HG03432 (cell line): ENCODE data around the gene TMEM9B.
A peak's percentile ranks its signal among the peaks of the same experiment; 100 is the strongest.
"Not testable (repeated sequence)": the region's sequence is repeated elsewhere in the genome, so short reads cannot be mapped to it uniquely, and the experiment has no call there.

Experiments used
- ATAC-seq: cut with Tn5 transposase; IDR thresholded peaks from one replicate; pipeline ENCODE4 v1.9.1; 2021; ENCODE audit warnings: mild to moderate bottlenecking, moderate library complexity; ENCODE audit not compliant: unreplicated experiment

Gene TMEM9B

GRCh38 chr11:8979365-8979764, 15.1 kb upstream of the TMEM9B start:
- not testable (repeated sequence) for ATAC-seq

GRCh38 chr11:8973121-8973520, 8.9 kb upstream of the TMEM9B start:
- ATAC-seq, result no peak

- ATAC-seq, result no peak
Measured at GRCh38 chr11:8971924-8972316, 7.7 kb upstream of the TMEM9B start.

- ATAC-seq, result no peak
Measured at GRCh38 chr11:8971196-8971923, 7.1 kb upstream of the TMEM9B start.

GRCh38 chr11:8967184-8967583, 2.9 kb upstream of the TMEM9B start:
- no peak for ATAC-seq

GRCh38 chr11:8963569-8964323, 496 bp downstream of the TMEM9B start:
- ATAC-seq, result peak; percentile 70

GRCh38 chr11:8962841-8963240, 1.4 kb downstream of the TMEM9B start:
- no peak for ATAC-seq

GRCh38 chr11:8961401-8961800, 2.8 kb downstream of the TMEM9B start:
- no peak for ATAC-seq

- ATAC-seq, result peak; percentile 40
Measured at GRCh38 chr11:8959546-8960166, 4.6 kb downstream of the TMEM9B start.

GRCh38 chr11:8956860-8957259, 7.4 kb downstream of the TMEM9B start:
- no peak for ATAC-seq

GRCh38 chr11:8948886-8949285, 15.4 kb downstream of the TMEM9B start:
- ATAC-seq, result no peak

GRCh38 chr11:8947230-8947943, 16.9 kb downstream of the TMEM9B start:
- no peak for ATAC-seq

- no peak for ATAC-seq
Measured at GRCh38 chr11:8942518-8943066, 21.6 kb downstream of the TMEM9B start, which contains the start of gene ASCL3. Gene ASCL3 (minus strand): TSS chr11:8943016. CDS start chr11:8938161, 4,855 bp downstream.

- ATAC-seq, result no peak
Measured at GRCh38 chr11:8941341-8942103, 22.7 kb downstream of the TMEM9B start.

- ATAC-seq, result no peak
Measured at GRCh38 chr11:8937659-8938058, 26.6 kb downstream of the TMEM9B start.

- no peak for ATAC-seq
Measured at GRCh38 chr11:8937159-8937558, 27.1 kb downstream of the TMEM9B start.

- not testable (repeated sequence) for ATAC-seq
Measured at GRCh38 chr11:8935789-8936188, 28.5 kb downstream of the TMEM9B start.

- ATAC-seq, result no peak
Measured at GRCh38 chr11:8934742-8935488, 29.3 kb downstream of the TMEM9B start.

GRCh38 chr11:8933931-8934330, 30.3 kb downstream of the TMEM9B start:
- ATAC-seq, result no peak
